HG03039 (cell line): ENCODE results near the gene CHI3L1.
"Not testable (repeated sequence)": the region's sequence is repeated elsewhere in the genome, so short reads cannot be mapped to it uniquely, and the experiment has no call there.

Experiments used
- ATAC-seq: cut with Tn5 transposase; IDR thresholded peaks from one replicate; pipeline ENCODE4 v1.9.1; 2021; ENCODE audit warnings: mild to moderate bottlenecking, moderate library complexity; ENCODE audit not compliant: unreplicated experiment

CHI3L1 gene

GRCh38 chr1:203186446-203187303, at the start of gene CHI3L1:
CHI3L1 (minus strand) TSS chr1:203186704; CDS start chr1:203186623, 81 bp downstream.
- no peak for ATAC-seq

GRCh38 chr1:203234901-203235300, 48.4 kb upstream of the CHI3L1 start:
- ATAC-seq = not testable (repeated sequence)

GRCh38 chr1:203229471-203230135, 43.1 kb upstream of the CHI3L1 start, which contains the start of gene CHIT1:
CHIT1 (minus strand) TSS chr1:203229673; CDS start chr1:203229636, 37 bp downstream.
- no peak for ATAC-seq

- ATAC-seq = no peak
Measured at GRCh38 chr1:203228670-203229069, 42.2 kb upstream of the CHI3L1 start.

GRCh38 chr1:203227371-203228083, 41.0 kb upstream of the CHI3L1 start:
- no peak for ATAC-seq

- ATAC-seq = no peak
Measured at GRCh38 chr1:203225071-203225470, 38.6 kb upstream of the CHI3L1 start.

- no peak for ATAC-seq
Measured at GRCh38 chr1:203223012-203223775, 36.7 kb upstream of the CHI3L1 start.

- ATAC-seq = no peak
Measured at GRCh38 chr1:203219934-203220333, 33.4 kb upstream of the CHI3L1 start.

- no peak for ATAC-seq
Measured at GRCh38 chr1:203219171-203219570, 32.7 kb upstream of the CHI3L1 start.

- ATAC-seq = no peak
Measured at GRCh38 chr1:203217668-203218067, 31.2 kb upstream of the CHI3L1 start.

GRCh38 chr1:203217139-203217655, 30.7 kb upstream of the CHI3L1 start:
- ATAC-seq = no peak

- ATAC-seq = no peak
Measured at GRCh38 chr1:203216274-203217138, 30.0 kb upstream of the CHI3L1 start.

GRCh38 chr1:203215573-203215972, 29.1 kb upstream of the CHI3L1 start:
- ATAC-seq = no peak

- ATAC-seq = no peak
Measured at GRCh38 chr1:203214871-203215270, 28.4 kb upstream of the CHI3L1 start.

- ATAC-seq = no peak
Measured at GRCh38 chr1:203213126-203213525, 26.6 kb upstream of the CHI3L1 start.

- ATAC-seq = no peak
Measured at GRCh38 chr1:203211812-203212211, 25.3 kb upstream of the CHI3L1 start.

GRCh38 chr1:203210988-203211387, 24.5 kb upstream of the CHI3L1 start:
- no peak for ATAC-seq

- ATAC-seq = no peak
Measured at GRCh38 chr1:203210350-203210749, 23.8 kb upstream of the CHI3L1 start.

- ATAC-seq = no peak
Measured at GRCh38 chr1:203208181-203208580, 21.7 kb upstream of the CHI3L1 start.
